NCI-H2029 treated with DMSO at 0.1 percent for 48 hours (cell line): ENCODE results near the gene SDE2.
"Not testable (repeated sequence)": the region's sequence is repeated elsewhere in the genome, so short reads cannot be mapped to it uniquely, and the experiment has no call there.

Source experiments
- DNase-seq: peaks from one replicate; lab custom pipeline; 2025; lab: John Stamatoyannopoulos, UW

Gene SDE2

DNA sequence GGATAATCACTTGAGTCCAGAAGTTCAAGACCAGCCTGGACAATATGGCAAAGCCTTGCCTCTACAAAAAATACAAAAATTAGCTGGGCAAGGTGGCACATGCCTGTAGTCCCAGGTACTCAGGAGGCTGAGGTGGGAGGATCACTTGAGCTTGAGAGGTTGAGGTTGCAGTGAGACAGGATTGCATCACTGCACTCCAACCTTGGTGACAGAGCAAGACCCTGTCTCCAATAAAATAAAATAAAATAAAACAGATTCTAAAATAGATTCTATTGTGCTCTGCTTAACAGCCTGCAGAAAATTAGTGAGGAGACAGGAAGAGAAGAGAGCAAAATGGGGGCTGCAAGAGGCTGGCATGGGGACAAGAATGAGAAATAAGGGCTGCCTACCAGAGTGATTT is 7.5 kb upstream of the SDE2 start:
- DNase-seq: no peak

DNA sequence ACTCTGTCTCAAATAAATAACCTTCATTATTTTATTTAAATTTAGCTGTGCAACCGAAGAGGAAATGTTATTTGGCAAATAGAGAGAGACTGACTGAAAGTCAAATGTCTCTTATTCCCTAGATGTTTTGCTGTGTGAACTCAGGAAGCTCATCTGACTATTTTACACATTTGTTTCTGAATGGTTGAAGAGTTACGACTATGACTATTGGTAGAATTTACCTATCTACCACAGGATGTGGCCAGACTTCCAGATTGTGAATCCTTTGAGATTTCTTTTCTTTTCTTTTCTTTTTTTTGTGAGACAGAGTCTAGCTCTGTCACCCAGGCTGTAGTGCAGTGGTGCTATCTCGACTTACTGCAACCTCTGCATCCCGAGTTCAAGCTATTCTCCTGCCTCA is 5.3 kb upstream of the SDE2 start:
- no peak for DNase-seq

DNA sequence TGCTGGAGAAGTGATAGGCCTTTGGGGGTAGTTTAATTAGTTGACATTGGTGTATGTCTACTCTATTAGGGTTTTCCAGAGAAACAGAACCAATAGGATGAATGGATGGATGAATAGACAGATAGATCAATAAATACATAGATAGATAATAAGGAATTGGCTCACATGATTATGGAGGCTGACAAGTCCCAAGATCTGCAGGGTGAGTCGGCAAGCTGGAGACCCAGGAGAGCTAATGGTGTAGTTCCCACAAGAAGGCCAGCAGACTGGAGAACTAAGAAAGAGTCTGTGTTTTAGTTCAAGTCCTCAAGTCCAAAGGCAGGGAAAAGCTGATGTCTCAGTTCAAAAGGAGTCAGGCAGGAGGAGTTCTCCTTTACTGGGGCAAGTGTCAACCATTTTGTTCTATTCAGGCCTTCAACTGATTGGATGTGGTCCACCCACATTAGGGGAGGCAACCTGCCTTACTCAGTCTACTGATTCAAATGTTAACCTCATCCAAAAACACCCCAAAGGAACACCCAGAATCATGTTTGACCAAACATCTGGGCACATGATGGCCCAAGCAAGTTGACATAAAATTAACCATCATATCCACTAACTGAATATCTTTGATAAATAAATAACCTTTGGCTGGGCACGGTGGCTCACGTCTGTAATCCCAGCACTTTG is 4.5 kb upstream of the SDE2 start:
- DNase-seq: no peak

DNA sequence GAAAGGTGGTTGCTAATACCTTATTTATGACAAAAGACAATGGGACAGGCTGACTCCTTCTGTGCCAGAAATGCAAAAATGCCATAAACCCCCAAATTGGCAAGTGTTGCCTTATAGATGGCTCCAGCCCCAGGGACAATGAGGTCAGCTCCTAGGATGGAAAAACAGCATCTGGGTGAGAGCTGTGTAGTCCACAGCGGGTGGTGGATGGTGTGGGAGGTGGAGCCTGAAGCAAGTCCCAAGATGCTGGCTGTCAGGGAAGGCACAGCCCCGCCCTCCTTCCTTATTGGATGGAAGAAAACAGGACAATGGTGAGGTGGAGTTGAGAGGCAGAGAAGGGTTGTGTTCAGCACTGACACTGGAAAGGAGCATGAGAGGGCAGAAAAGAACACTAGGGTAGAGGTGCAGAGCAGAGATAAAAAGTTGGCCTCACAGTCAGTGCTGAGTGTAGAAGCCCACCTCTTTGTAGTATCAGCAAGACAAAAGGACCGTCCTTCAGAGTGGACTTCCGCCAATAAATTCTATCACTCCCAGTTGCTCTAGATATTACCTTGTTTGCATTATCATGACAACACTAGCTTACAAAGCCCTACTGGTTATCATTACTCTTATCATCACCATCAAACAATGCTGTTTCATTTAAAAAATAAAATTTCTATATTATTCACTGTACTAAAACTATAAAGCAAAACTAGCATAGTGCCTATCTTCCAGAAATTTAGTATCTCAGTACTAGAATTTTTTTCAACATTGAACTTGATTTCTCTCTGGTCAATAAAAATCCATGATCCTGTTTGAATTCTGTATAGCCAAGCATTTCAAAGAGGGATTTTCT is 3.7 kb upstream of the SDE2 start:
- DNase-seq: peak; percentile 81

DNA sequence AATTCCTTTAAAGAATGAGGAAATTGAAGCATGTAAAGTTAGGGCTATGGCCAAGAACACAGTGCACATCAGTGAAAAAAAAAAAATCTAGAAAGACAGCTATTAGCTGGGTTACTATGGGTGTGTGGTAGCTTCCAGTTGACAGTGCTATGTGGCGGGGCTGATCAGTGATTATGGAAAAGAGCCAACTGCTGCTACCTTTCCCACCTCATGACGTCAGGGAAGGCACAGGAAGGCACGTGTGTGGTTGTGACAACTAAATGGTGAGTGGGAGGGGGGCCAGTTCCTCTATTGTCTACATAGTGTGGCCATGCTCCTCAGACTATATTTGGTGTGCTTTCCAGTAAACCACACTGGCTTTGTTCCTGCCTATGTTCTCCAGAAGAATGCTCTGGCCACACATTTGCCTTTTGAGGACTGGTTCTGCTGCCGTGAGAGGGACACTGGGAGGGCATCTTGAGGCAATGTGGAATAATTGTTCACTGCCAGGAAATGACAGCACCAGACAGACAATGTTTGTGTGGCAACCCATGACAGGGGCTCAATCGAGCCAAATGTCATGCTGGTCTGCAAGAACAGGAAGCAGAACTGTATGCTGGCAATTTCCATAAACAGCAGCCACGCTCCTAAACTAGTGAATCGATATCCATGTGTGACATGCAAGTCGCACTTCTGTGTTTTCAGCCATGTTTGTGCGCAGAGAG is 3.0 kb upstream of the SDE2 start:
- DNase-seq: peak; percentile 94

DNA sequence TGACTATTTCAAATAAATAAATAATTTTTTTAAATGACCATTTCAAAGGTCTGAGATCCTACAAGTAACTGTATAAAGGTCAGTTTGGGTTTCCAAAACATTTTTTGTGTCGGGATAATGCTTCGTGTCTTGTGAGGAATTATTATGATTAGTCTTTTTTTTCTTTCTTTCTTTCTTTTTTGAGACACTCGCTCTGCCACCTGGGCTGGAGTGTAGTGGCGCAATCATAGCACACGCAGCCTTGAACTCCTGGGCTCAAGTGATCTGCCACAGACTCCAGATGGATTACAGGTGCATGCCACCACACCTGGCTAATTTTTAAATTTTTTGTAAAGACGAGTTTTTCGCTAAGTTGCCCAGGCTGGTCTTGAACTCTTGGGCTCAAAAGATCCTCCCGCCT is 1.9 kb upstream of the SDE2 start:
- no peak for DNase-seq

DNA sequence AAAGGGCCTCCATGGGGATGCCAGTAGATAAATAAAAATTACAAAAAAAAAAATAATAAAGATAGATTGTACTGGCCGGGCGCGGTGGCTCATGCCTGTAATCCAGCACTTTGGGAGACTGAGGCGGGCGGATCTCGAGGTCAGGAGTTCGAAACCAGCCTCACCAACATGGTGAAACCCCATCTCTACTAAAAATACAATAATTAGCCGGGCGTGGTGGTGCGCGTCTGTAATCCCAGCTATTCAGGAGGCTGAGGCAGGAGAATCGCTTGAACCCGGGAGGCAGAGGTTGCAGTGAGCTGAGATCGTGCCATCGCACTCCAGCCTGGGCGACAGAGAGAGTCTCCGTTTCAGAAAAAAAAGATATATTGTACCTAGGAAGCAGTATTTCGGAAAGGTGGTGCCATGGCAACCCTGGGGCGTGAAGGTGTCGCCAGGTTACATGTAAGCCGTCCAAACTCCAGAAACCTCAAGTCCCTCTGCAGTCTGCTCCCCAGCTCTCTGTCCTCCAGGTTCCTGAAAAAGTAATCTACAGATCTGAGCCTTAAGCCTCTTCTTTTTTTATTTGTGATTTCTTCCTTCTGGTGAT is 1.4 kb upstream of the SDE2 start:
- not testable (repeated sequence) for DNase-seq

DNA sequence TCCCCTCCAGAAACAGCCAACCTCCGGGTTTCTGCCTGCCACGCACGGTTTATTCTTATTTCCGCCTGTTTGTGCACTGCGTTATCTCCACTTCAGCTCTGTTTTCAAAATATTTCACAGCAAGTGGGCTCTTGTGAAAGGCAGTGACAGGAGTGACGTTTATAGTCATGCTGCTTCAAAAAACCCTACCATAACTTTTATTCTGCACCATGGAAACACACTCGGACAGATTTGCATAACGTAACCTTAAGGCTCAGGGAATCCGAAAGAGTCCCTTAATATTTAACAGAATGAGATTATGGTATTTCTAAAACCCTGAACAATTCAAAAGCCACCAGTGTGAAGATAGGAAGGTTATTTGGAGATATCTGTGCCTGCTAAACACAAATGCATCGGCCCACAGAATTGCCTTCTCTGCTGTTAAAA is 782 bp upstream of the SDE2 start:
- DNase-seq: peak; percentile 12

DNA sequence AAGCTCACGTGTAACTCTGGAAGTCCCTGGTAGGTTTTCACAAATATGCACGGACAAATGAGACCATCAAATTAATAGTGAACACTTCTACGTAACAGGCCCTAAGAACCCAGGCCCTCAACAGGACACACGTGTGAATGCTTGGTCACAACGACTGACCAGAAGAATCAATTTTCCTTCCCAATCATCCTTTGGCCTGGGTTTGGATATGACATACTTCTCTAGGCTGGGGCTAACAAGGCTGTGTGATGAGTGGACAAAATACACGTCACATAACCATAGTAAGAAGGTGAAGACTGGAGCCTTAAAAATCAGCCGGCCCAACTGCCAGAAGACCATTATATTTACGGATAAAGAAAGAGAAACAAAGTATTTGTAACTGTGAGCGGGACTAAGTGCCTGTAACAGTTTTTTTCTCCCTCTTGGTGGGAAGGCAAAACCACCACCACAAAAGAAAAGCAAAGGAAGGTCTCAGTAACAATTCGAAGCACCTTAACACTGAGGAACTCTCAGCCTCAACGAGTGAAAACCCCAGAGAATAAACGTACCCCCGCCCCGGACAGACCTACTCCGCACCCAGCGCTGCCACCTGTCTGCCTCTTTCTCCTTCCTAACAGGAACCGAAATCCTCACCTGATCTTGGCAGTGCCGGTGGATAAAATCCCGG is 450 bp downstream of the SDE2 start:
- DNase-seq: no peak

DNA sequence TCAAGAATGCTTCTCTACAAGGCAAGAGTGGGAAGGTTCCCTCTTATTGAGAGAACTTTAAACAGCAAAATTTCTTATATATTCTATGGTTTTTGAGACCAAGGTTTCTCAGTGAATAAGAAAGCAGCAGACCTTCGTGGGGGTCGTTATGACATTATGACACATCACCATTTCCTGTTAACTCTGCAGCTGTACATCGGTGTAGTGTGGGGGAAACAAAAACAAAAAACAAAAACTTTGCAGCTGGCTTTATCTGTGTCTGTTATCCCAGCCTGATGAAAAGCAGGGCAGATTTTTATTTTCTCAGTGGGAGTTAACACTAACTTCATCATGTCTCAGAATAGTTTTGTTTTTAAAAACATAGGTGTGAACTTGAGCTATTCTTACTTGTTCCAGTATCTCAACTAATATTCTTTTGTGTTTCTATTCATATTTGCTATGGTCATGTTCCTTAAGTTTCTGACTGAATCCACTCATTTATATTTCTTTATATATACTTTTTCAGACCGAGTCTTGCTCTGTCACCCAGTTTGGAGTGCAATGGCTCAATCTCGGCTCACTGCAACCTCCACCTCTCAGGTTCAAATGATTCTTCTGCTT is 2.1 kb downstream of the SDE2 start:
- no peak for DNase-seq

DNA sequence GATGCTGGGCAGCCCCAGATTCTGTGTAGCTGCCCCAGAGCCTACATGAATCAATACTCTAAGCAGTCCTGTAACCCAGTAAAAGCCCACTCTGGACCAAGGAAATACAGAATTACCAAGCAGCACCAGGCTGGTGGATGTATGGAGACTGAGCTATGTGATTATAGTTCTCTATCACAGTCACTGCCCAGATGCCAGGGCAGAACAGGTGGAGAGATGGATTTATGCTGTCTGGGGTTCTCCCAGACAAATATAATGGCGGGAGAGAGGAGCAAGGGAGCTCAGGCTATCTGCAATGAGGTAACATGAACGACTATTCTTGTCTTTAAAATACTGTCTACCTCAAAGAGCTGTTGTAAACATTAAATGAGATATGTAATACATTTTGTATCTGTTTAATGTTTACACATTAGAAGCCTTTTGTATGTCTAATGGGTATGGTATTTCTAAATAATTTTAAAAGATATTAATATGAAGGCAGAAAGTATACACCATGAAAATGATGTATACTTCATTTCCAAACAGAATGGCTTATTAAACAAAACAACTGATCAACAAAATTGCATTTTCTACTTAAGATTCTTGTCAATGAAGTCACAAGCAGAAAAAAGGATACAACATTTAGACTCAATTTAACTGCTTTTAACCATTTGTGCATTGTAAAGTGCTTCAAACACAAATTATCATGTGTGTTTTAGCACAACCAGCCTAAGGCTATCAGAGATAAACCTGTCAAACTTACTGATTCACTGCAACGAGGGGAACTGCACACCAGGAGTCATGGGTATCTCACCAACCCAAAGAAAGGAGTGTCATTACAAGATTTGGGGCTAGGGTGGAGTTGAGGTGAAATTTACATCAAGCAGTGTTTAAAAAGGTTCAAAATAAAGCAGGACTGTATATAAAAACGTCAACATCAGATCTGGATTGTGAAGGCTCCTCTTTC is 3.0 kb downstream of the SDE2 start:
- no peak for DNase-seq

DNA sequence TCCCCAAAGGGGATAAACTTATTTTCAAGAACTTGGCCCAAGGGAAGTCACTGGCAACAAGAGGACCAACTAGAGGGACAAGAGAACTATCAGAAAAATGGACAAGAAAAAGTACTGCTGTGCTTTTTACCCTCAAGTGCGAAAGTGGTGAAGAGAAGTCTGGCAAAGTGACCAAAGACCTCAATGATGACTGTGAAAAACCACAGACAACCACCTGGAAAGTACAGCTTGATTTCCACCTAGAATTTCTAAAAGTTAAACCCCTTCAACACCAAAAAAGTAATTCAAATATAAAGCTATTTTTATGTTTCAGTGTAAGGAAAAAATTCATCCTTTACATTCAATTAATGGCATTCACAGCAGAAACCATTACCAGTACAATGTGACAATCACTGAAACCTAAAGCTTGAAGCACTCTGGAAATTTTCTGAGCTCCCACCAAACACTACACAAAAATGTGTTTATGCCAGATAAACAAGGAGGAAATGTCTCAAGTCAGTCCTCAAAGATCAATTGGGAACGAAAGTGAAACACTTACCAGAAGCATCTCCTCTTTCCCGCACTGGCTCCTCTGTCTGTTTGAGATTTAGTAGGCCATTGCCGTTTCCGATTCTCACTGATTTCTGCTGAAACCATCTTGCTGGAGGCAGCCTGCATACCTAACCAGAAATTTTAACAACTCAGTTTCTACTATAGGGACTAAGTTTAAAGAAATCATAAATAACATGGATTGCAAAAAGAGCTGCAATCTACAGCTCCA is 8.3 kb downstream of the SDE2 start:
- no peak for DNase-seq

DNA sequence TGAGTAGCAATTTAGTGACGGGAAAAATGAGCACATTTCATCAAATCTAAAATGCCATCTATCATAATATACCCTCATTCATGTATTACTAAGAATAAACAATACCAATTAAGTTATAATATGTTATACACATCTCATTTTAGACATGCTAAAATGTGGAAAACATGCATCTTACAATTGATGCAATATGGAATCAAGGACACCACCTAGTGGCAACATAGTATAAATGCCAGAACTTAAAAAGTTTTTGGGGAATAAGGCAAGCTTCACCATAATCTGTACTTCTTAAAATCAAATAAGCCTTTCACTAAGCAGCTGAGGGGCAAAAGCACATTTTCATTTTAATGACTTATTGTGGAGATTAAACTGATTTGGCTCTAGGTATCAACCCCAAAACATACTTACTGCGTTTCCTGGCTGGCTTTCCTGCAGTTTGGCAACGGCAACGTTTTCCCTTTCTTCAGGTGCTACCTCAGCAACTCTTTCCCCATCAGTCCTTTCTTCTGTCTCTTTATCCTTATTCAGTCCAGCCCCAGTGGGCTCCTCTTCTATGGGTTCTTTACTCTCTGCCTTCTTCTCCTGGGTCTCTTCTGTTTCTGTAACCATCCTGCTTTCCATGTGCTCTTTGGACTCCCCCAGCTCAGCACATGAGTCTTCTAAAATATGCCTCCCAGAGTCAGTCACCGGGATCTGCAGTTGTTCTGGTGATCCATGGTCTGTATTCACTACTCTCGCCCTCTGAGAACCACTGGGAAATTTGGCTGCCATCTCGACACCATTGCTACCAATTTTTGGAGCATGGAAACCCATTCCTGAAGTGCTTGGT is 11.4 kb downstream of the SDE2 start:
- DNase-seq: peak; percentile 47

DNA sequence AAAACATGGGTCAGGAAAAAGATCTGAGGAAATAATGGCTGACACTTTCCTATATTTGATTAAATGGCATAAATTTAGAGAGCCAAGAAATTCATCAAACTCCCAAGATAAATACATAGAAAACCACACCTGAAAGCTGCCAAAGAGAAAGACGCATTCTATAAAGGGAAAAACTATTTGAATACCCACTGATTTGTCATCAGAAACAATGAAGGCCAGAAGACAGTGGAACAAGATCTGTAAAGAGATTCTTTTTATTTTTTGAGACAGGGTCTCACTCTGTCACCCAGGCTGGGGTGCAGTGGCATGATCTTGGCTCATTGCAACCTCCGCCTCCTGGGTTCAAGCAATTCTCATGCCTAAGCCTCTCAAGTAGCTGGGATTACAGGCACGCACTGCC is 17.4 kb downstream of the SDE2 start:
- DNase-seq: no peak

DNA sequence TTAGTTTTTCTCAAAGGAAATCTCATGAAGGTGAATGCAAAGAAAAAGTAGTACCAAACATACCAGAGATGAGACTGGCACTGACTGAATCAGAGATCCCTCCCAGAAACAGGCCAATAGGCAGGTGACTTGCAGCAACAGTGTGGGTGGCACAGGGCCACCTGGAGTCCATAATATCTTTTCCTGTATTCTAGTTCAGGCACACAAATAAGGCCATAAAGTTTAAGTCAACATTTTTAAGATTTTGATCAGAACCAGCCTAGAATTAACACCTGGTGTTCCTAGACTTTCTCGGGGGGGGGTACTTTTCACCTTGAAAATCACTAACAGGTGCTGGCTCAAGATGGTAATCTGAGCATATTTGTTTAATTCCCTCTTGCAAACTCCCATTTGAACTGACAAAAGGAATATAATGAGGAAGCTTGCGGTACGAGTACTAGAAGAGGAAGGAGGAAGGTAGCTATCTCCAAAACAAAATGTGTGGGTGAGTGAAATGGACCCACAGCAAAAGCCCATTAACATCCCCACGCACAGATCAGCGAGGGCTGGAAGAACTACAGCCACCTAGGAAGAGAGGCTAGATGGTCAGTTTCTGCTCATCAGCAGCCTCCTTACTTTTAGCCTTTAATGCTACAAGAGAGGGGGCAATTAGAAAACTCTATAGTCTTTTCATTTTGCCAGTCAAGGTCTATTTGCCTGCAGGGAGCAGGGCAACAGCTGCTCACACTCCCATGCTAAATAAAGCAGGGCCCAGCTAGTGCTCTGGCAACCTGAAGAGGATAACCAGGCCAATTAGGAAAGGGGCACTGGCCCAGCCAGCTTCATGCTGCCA is 18.9 kb downstream of the SDE2 start:
- DNase-seq: peak; percentile 42

DNA sequence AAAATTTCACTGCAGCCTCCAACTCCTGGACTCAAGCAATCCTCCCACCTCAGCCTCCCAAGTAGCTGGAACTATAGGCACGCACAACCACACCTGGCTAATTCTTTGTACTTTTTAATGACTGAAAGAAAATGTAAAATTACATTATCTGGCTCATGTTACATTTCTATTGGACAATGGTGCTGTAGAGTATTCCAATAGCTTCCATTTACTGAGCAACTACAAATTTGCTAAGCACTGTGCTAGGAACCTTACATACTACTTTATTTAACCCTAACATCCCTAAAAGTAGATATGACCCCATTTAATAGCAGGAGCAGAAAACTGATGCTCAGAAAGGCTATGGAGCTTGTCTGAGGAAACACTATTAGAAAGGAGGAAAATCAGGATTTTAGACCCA is 19.7 kb downstream of the SDE2 start:
- DNase-seq: no peak

DNA sequence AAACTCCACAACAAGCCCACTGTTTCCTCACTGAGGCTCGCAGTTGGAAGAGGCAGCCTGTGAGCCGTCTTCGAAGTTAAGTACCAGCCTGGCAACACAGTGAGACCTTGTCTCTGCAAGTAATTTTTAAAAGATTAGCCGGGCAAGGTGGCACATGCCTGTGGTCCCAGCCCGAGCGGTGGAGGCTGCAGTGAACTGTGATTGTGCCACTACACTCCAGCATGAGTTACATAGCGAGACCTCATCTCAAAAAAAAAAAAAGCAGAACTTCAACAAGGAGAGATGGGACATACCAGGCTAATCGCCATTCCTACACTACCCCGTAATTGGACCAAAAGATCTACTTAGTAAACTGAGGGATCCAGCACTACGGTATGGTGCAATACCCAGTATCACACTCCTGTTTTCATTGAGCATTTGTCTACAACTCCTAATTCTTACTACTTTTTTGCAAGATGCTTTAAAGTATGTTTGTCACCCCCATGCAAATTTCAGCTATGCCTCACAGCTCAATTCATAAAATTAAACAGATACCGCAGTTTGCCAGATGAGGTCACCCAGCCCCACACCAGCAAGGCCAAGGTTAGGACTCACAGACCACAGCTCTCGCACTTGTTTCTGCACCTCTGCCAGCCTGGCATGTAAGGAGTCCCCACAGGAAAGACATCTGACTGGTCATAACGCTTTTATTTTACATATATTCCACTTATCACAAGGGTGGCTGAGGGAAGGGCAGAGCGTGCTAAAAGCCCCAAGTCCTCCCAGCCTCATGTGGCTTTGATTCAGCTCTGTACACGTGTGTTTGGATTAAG is 21.0 kb downstream of the SDE2 start:
- no peak for DNase-seq
